Natural killer cell (primary cell): ENCODE data around the gene TEKT2. TPM values are rescaled to one million over a fixed set of nuclear protein-coding genes. Genes with fewer than 3 reads are reported as not detected.

Experiments
- ATAC-seq, 3 donors: fragments of 150-1000 bp in 2 of 3; fragments of 200-7000 bp in 1 of 3; cut with Tn5 transposase; 1 replicate in 1 of 3; 2 replicates in 2 of 3; pipeline ENCODE4 v1.10.0; 2021; ENCODE audit warnings: mild to moderate bottlenecking in 2 of 3, moderate library complexity in 2 of 3
- DNase-seq, 2 donors: peaks; one replicate each; pipeline versions ENCODE4 v3.0.0 to v3.0.0-alpha.2; 2013 to 2021; ENCODE audit warnings: mixed read lengths in 1 of 2
- H3K27ac ChIP-seq: one replicate; pipeline ENCODE4 v1.5.1; 2013; ENCODE audit warnings: mild to moderate bottlenecking, low read length
- H3K27me3 ChIP-seq: one replicate; pipeline ENCODE4 v1.6.1; 2013; ENCODE audit warnings: low read length; ENCODE audit not compliant: control insufficient read depth, insufficient read depth
- H3K36me3 ChIP-seq: one replicate; pipeline ENCODE4 v1.6.1; 2013; ENCODE audit warnings: low read length; ENCODE audit not compliant: control insufficient read depth, insufficient read depth
- H3K4me1 ChIP-seq: one replicate; pipeline ENCODE4 v1.6.1; 2013; ENCODE audit warnings: low read length; ENCODE audit not compliant: control insufficient read depth, insufficient read depth
- H3K4me3 ChIP-seq: one replicate; pipeline ENCODE4 v1.5.1; 2013; ENCODE audit warnings: low read length
- H3K9me3 ChIP-seq: one replicate; pipeline ENCODE4 v1.6.1; 2013; ENCODE audit warnings: low read length; ENCODE audit not compliant: control insufficient read depth, insufficient read depth
- H3K27ac Mint-ChIP-seq, 2 donors: one replicate each; pipeline ENCODE4 v1.8.0; 2022; ENCODE audit warnings: mild to moderate bottlenecking in 2 of 2, mixed read lengths in 2 of 2, moderate library complexity in 1 of 2
- H3K27me3 Mint-ChIP-seq, 2 donors: one replicate each; pipeline ENCODE4 v1.8.0; 2022; ENCODE audit warnings: low read depth in 2 of 2, mixed read lengths in 2 of 2
- H3K36me3 Mint-ChIP-seq: one replicate; pipeline ENCODE4 v1.8.0; 2022; ENCODE audit warnings: mixed read lengths
- H3K4me1 Mint-ChIP-seq, 2 donors: one replicate each; pipeline ENCODE4 v1.8.0; 2022; ENCODE audit warnings: mixed read lengths in 2 of 2
- H3K4me3 Mint-ChIP-seq: one replicate; pipeline ENCODE4 v1.8.0; 2022; ENCODE audit warnings: mild to moderate bottlenecking, moderate library complexity, mixed read lengths
- H3K9me3 Mint-ChIP-seq, 2 donors: one replicate each; pipeline ENCODE4 v1.8.0; 2022; ENCODE audit warnings: mixed read lengths in 2 of 2
- WGBS: methylation state at CpG from one replicate; pipeline ENCODE4 v1.1.7; 2013; ENCODE audit warnings: missing lambda C conversion rate; ENCODE audit not compliant: insufficient coverage; 5-methylcytosine and 5-hydroxymethylcytosine counted together
- intact Hi-C: fragments of 100-400 bp; cut with micrococcal nuclease; formaldehyde crosslinking; loops from one replicate; pipeline ENCODE4 v1.14.2; 2022
- total RNA-seq, 4 donors: library from RNA; stranded (reverse); fragments of 120-200 nt in 1 of 4; gene quantifications; one replicate each; pipeline versions ENCODE4 v1.2.3 to v1.2.4, GENCODE V29; 2013 to 2022
- TF ChIP-seq, protein P1 (sequence below): fragments of 200-600 bp; IDR thresholded peaks from one replicate; pipeline ENCODE4 v1.8.0; 2022; ENCODE audit warnings: antibody characterized with exemption

TEKT2 gene
- total RNA-seq, 3 donors from 2014 or later (not counting 1 experiment from before 2014, with no cell fraction given) = 0.24 to 0.35 TPM; not detected in 1

DNA sequence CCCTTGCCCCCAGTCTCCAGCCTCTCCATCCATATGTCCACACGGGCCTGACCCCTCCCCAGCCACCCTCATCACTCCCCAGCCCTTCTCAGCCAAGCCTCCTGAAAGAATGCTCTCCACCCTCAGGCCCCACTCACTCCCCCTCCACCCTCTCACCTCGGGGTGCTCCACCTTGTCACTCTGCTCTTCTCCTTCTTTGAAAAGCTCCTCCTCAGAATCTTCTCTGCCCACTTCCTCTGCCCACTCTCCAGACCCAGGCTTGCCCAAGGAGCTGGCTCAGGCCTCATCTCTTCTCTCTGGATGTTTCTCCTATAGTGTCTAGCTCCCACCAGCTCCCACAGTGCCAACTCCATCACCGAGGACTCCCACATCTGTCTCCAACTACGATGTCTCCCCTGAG is 27.3 kb downstream of the TEKT2 start:
- Mint-ChIP-seq H3K4me1 (peaks cover 5 to 12% of the 10 kb centered on the region in 2 donors), H3K9me3 (no peaks in the 10 kb centered on the region), H3K27ac (no peak overlapping the region), H3K27me3 (peaks cover 0 to 3% of the 10 kb centered on the region in 2 donors), H3K36me3 (no peaks in the 10 kb centered on the region), H3K4me3 (no peak overlapping the region)
- Histone ChIP-seq H3K4me3 (no peak overlapping the region), H3K27ac (no peak overlapping the region), H3K27me3 (no peaks in the 10 kb centered on the region), H3K36me3 (no peaks in the 10 kb centered on the region), H3K4me1 (peaks cover 15% of the 10 kb centered on the region), H3K9me3 (no peaks in the 10 kb centered on the region)
- intact Hi-C loops = no loop called here
- WGBS = 78% methylated on average over 4 of the region's 4 CpGs
- TF ChIP-seq, protein P1, sequence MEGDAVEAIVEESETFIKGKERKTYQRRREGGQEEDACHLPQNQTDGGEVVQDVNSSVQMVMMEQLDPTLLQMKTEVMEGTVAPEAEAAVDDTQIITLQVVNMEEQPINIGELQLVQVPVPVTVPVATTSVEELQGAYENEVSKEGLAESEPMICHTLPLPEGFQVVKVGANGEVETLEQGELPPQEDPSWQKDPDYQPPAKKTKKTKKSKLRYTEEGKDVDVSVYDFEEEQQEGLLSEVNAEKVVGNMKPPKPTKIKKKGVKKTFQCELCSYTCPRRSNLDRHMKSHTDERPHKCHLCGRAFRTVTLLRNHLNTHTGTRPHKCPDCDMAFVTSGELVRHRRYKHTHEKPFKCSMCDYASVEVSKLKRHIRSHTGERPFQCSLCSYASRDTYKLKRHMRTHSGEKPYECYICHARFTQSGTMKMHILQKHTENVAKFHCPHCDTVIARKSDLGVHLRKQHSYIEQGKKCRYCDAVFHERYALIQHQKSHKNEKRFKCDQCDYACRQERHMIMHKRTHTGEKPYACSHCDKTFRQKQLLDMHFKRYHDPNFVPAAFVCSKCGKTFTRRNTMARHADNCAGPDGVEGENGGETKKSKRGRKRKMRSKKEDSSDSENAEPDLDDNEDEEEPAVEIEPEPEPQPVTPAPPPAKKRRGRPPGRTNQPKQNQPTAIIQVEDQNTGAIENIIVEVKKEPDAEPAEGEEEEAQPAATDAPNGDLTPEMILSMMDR = no peak
- ATAC-seq (no peak), DNase-seq (no peak)

DNA sequence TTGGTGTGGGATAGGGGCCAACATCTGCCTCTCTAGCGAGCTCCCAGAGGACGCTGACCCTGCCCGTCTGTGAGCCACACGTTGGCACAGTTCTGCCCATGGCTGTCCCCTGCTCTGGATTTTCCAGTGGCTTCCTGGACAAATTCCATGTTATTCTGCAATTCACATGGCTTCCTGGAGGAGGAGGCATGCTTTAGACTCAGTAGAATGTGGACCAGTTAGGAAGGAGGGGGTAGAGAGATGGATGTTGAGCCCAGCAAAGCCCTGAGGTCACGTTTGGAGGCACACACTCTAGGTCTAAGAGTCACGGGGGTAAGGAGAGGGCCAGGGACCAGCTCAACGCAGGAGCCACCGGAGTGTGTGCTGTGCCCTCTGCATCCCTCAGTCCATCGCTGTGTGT is 28.9 kb downstream of the TEKT2 start:
- 95% methylated on average over 9 of the region's 9 CpGs for WGBS
- no peaks in the 10 kb centered on the region for H3K9me3 ChIP-seq
- no peak overlapping the region for H3K4me3 Mint-ChIP-seq

DNA sequence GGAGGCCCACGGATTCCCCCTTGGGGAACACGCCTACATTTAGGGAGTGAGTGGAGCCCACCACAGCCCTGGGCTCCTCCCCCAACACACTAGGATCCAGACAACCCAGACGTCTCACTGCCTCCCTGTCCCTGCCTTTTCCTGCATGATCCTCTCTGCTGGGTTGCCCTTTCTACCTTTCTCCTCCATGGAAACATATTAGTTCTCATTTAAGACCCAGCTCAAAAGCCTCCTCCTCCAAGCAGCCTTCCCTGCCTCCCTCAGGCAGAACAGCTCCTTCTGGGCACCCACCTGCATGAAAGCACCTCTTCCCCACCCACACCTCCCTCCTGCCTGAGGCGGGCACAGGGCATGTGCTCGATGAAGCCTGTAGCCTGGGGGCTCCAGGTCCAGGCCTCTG is 30.5 kb downstream of the TEKT2 start:
- Mint-ChIP-seq H3K9me3 (no peaks in the 10 kb centered on the region), H3K27me3 (no peaks in the 10 kb centered on the region), H3K4me3 (no peak overlapping the region), H3K4me1 (peaks cover under 1% of the 10 kb centered on the region in 2 donors), H3K36me3 (no peaks in the 10 kb centered on the region), H3K27ac (no peak overlapping the region)
- Histone ChIP-seq H3K4me1 (peaks cover 10% of the 10 kb centered on the region), H3K27me3 (no peaks in the 10 kb centered on the region), H3K4me3 (no peak overlapping the region), H3K36me3 (no peaks in the 10 kb centered on the region), H3K9me3 (no peaks in the 10 kb centered on the region), H3K27ac (no peak overlapping the region)
- 66% methylated on average over 5 of the region's 5 CpGs for WGBS
- DNase-seq = no peak
- no peak for ATAC-seq
- intact Hi-C loops = no loop called here
- TF ChIP-seq, protein P1 = no peak

More for the DNA sequence above, 28.9 kb downstream of the TEKT2 start:
- Mint-ChIP-seq H3K9me3 (no peaks in the 10 kb centered on the region), H3K36me3 (no peaks in the 10 kb centered on the region), H3K27me3 (peaks cover 0 to 3% of the 10 kb centered on the region in 2 donors), H3K27ac (no peak overlapping the region), H3K4me1 (peaks cover 5 to 10% of the 10 kb centered on the region in 2 donors)
- peaks cover 19% of the 10 kb centered on the region for H3K4me1 ChIP-seq
- DNase-seq (no peak), ATAC-seq (no peak)
- H3K4me3 ChIP-seq = no peak overlapping the region
- TF ChIP-seq, protein P1 = no peak
- intact Hi-C loops = no loop called here
- H3K27ac ChIP-seq = no peak overlapping the region
- no peaks in the 10 kb centered on the region for H3K27me3 ChIP-seq
- no peaks in the 10 kb centered on the region for H3K36me3 ChIP-seq

DNA sequence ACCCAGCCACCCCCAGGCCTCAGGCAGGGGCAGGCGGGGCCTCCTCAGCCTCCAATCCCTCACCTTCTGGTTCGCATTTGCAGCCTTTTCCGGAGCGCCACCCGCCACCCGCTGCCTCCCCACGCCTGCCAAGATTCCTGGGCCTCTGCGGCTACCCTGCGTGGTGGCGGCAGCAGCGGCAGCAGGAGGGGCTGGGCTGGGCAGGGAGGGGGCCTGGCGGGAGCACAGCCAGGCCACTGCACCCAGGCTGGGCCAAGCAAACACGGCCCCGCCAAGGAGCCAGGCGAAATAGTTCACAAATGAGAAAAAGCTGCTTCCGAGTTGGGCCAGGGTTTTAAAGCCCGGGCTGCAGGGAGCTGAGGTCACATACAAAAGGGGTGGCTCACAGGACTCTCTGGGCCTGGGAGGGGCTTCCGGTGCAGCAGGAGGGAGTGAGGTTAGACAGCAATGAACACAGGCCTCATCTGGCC is 31.3 kb downstream of the TEKT2 start:
- intact Hi-C loops = no loop called here
- DNase-seq (no peak), ATAC-seq (no peak)
- no peak overlapping the region for H3K4me3 Mint-ChIP-seq
- Histone ChIP-seq H3K36me3 (no peaks in the 10 kb centered on the region), H3K4me3 (no peak overlapping the region), H3K9me3 (no peaks in the 10 kb centered on the region), H3K4me1 (peaks cover 15% of the 10 kb centered on the region), H3K27me3 (no peaks in the 10 kb centered on the region), H3K27ac (no peak overlapping the region)
- no peaks in the 10 kb centered on the region for H3K27me3 Mint-ChIP-seq
- no peaks in the 10 kb centered on the region for H3K4me1 Mint-ChIP-seq
- no peaks in the 10 kb centered on the region for H3K36me3 Mint-ChIP-seq
- H3K27ac Mint-ChIP-seq = no peak overlapping the region
- WGBS = 82% methylated on average over 18 of the region's 18 CpGs
- no peaks in the 10 kb centered on the region for H3K9me3 Mint-ChIP-seq
- TF ChIP-seq, protein P1 = no peak
